Neural cell (in vitro differentiated cells): ENCODE results near the gene IDH1. TPM values are rescaled to one million over a fixed set of nuclear protein-coding genes. Genes with fewer than 3 reads are reported as not detected.

Experiments
- H2AFZ ChIP-seq: fragments of 200-600, 300-800 bp; sonication (generic), shearing (Covaris generic); 2 replicates; pipeline ENCODE4 v1.6.0; 2014; ENCODE audit warnings: low read depth, mild to moderate bottlenecking, antibody characterized with exemption, low read length, moderate library complexity
- H3F3A ChIP-seq: fragments of 200-600 bp; shearing (Covaris generic); 2 replicates; pipeline ENCODE4 v1.6.1; 2016; ENCODE audit warnings: mild to moderate bottlenecking, moderate library complexity, mixed read lengths, antibody characterized with exemption, low read length; ENCODE audit not compliant: insufficient read depth, poor library complexity, severe bottlenecking
- H3K27ac ChIP-seq: fragments of 200-600, 300-800 bp; sonication (generic), shearing (Covaris generic); 2 replicates; pipeline ENCODE4 v1.5.1; 2014; ENCODE audit warnings: mild to moderate bottlenecking, low read length, moderate library complexity
- H3K27me3 ChIP-seq: fragments of 300-800, 200-600 bp; sonication (generic), shearing (Covaris generic); 2 replicates; pipeline ENCODE4 v1.6.0; 2014; ENCODE audit warnings: mild to moderate bottlenecking, low read depth, low read length, moderate library complexity; ENCODE audit not compliant: insufficient read depth
- H3K36me3 ChIP-seq: fragments of 300-800, 200-600 bp; sonication (generic), shearing (Covaris generic); 2 replicates; pipeline ENCODE4 v1.5.1; 2014; ENCODE audit warnings: mild to moderate bottlenecking, antibody characterized with exemption, low read length, moderate library complexity; ENCODE audit not compliant: insufficient read depth
- H3K4me2 ChIP-seq: fragments of 300-800, 200-600 bp; sonication (generic), shearing (Covaris generic); 2 replicates; pipeline ENCODE4 v1.6.0; 2014; ENCODE audit warnings: mild to moderate bottlenecking, low read length
- H3K4me3 ChIP-seq: fragments of 300-800, 200-600 bp; sonication (generic), shearing (Covaris generic); 2 replicates; pipeline ENCODE4 v1.5.1; 2014; ENCODE audit warnings: mild to moderate bottlenecking, low read length, moderate library complexity
- H3K79me2 ChIP-seq: fragments of 200-600 bp; shearing (Covaris generic); replicated peaks from 2 replicates; pipeline ENCODE4 v1.6.0; 2014; ENCODE audit warnings: mild to moderate bottlenecking, low read length, moderate library complexity; ENCODE audit not compliant: insufficient read depth
- H3K9ac ChIP-seq: fragments of 300-800, 200-600 bp; sonication (generic), shearing (Covaris generic); 2 replicates; pipeline ENCODE4 v1.6.1; 2016; ENCODE audit warnings: mild to moderate bottlenecking, low read length, mixed read lengths
- H3K9me2 ChIP-seq: fragments of 200-600 bp; shearing (Covaris generic); 2 replicates; pipeline ENCODE4 v1.6.1; 2016; ENCODE audit warnings: mild to moderate bottlenecking, low read length, mixed read lengths; ENCODE audit not compliant: insufficient read depth
- H3K9me3 ChIP-seq: fragments of 200-600, 300-800 bp; sonication (generic), shearing (Covaris generic); 2 replicates; pipeline ENCODE4 v1.6.1; 2016; ENCODE audit warnings: mild to moderate bottlenecking, mixed run types, low read length, moderate library complexity, mixed read lengths
- H4K20me1 ChIP-seq: fragments of 200-600 bp; shearing (Covaris generic); 2 replicates; pipeline ENCODE4 v1.6.1; 2016; ENCODE audit warnings: mild to moderate bottlenecking, mixed run types; ENCODE audit not compliant: insufficient read depth
- CTCF ChIP-seq: fragments of 450-650 bp; IDR thresholded peaks from 2 replicates; pipeline ENCODE4 v1.5.1; 2014; ENCODE audit warnings: antibody characterized with exemption, mild to moderate bottlenecking, moderate library complexity; ENCODE audit not compliant: poor library complexity, severe bottlenecking
- EP300 ChIP-seq: fragments of 450-650 bp; conservative IDR thresholded peaks from 2 replicates; pipeline ENCODE4 v1.6.1; 2014; ENCODE audit warnings: antibody characterized with exemption, mild to moderate bottlenecking, moderate library complexity; ENCODE audit not compliant: poor library complexity, severe bottlenecking
- EZH2 ChIP-seq: fragments of 200-600, 300-800 bp; shearing (Covaris generic), sonication (generic); IDR thresholded peaks from 2 replicates; pipeline ENCODE4 v1.6.1; 2014; ENCODE audit warnings: antibody characterized with exemption, low read length, borderline replicate concordance, mild to moderate bottlenecking; ENCODE audit not compliant: insufficient read depth, poor library complexity, severe bottlenecking
- MXI1 ChIP-seq: fragments of 450-650 bp; conservative IDR thresholded peaks from 2 replicates; pipeline ENCODE4 v1.6.1; 2014; ENCODE audit warnings: antibody characterized with exemption, mild to moderate bottlenecking; ENCODE audit not compliant: poor library complexity, severe bottlenecking
- POLR2AphosphoS5 ChIP-seq: IDR thresholded peaks from 2 replicates; pipeline ENCODE4 v1.6.1; 2012
- RAD21 ChIP-seq: fragments of 450-650 bp; conservative IDR thresholded peaks from 2 replicates; pipeline ENCODE4 v1.6.1; 2014; ENCODE audit warnings: antibody characterized with exemption, mild to moderate bottlenecking, moderate library complexity
- SMC3 ChIP-seq: fragments of 450-650 bp; conservative IDR thresholded peaks from 2 replicates; pipeline ENCODE4 v1.6.1; 2014; ENCODE audit warnings: antibody characterized with exemption, mild to moderate bottlenecking, moderate library complexity; ENCODE audit not compliant: poor library complexity
- TAF1 ChIP-seq: IDR thresholded peaks from 2 replicates; pipeline ENCODE4 v1.6.1; 2012; ENCODE audit warnings: low read depth
- polyA plus RNA-seq: library from polyadenylated mRNA; depleted of rRNA; stranded (reverse); fragments of >200 nt; gene quantifications from 2 replicates; pipeline ENCODE4 v1.2.3, GENCODE V29; 2014
- TF ChIP-seq, protein P1 (sequence below): IDR thresholded peaks from 2 replicates; pipeline ENCODE4 v1.6.1; 2012; ENCODE audit warnings: borderline replicate concordance

The IDH1 gene
- polyA plus RNA-seq, 1 donor from 2014 or later = 354 TPM

DNA sequence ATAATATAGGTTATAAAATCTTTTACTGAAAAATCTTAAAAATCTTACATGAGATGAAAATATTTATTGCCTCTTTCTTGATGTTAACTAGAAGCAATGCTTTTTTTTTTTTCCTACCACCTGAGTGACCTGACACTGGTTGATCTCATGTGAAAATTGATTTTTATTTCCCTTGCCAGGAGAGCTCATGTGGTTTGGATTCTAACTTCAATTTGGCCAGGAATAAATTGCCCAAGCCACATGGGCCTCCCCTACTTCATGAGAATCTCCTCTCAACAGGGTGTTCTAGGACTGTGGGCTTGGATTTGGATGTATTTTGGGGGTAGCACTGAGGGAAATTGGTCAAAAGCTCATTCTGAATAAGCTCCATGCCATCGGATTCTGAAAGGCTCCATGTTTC lies 20.1 kb downstream of the IDH1 start:
- Histone ChIP-seq H3K79me2 (no peaks in the 10 kb centered on the region), H3K27ac (no peak overlapping the region), H3K27me3 (no peaks in the 10 kb centered on the region), H4K20me1 (no peaks in the 10 kb centered on the region), H3K9me2 (no peaks in the 10 kb centered on the region), H2AFZ (no peak overlapping the region), H3K9ac (no peak overlapping the region), H3K4me2 (no peak overlapping the region), H3K9me3 (no peaks in the 10 kb centered on the region), H3F3A (peaks cover 5% of the 10 kb centered on the region), H3K4me3 (no peak overlapping the region), H3K36me3 (peaks cover 3% of the 10 kb centered on the region)
- no peak for TF ChIP-seq MXI1
- TF ChIP-seq, protein P1, sequence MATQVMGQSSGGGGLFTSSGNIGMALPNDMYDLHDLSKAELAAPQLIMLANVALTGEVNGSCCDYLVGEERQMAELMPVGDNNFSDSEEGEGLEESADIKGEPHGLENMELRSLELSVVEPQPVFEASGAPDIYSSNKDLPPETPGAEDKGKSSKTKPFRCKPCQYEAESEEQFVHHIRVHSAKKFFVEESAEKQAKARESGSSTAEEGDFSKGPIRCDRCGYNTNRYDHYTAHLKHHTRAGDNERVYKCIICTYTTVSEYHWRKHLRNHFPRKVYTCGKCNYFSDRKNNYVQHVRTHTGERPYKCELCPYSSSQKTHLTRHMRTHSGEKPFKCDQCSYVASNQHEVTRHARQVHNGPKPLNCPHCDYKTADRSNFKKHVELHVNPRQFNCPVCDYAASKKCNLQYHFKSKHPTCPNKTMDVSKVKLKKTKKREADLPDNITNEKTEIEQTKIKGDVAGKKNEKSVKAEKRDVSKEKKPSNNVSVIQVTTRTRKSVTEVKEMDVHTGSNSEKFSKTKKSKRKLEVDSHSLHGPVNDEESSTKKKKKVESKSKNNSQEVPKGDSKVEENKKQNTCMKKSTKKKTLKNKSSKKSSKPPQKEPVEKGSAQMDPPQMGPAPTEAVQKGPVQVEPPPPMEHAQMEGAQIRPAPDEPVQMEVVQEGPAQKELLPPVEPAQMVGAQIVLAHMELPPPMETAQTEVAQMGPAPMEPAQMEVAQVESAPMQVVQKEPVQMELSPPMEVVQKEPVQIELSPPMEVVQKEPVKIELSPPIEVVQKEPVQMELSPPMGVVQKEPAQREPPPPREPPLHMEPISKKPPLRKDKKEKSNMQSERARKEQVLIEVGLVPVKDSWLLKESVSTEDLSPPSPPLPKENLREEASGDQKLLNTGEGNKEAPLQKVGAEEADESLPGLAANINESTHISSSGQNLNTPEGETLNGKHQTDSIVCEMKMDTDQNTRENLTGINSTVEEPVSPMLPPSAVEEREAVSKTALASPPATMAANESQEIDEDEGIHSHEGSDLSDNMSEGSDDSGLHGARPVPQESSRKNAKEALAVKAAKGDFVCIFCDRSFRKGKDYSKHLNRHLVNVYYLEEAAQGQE = no peak
- no peak for TF ChIP-seq EP300

DNA sequence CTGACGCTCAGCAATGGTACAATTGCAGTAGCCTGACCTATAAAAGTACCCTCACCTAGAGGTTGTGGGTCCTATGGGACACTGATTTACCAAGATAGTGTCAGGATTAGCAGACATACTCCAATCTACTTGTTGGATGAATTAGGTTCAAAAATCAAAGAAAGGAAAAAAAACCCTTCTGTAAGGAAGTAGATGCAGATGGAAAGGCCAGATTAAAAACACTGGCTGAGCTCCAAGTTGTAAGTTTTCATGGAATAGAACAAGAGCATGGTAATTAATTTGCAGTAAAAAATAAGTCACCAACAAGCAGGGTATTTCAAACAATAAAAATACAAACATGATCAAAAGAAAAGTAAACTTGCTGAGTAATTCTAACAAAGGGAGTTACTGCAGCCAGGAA lies 26.4 kb downstream of the IDH1 start:
- H3K79me2 ChIP-seq = no peaks in the 10 kb centered on the region
- H3K36me3 ChIP-seq = no peaks in the 10 kb centered on the region
- no peak overlapping the region for H2AFZ ChIP-seq
- H4K20me1 ChIP-seq = no peaks in the 10 kb centered on the region
- no peaks in the 10 kb centered on the region for H3K27me3 ChIP-seq
- H3K4me3 ChIP-seq = no peak overlapping the region
- no peak for TF ChIP-seq SMC3
- no peak for TF ChIP-seq EZH2
- TF ChIP-seq CTCF = no peak
- TF ChIP-seq POLR2AphosphoS5 = no peak
- no peak for TF ChIP-seq EP300
- no peak for TF ChIP-seq RAD21
- no peak for TF ChIP-seq MXI1
- no peak for TF ChIP-seq TAF1
- TF ChIP-seq, protein P1 = no peak
- H3F3A ChIP-seq = no peaks in the 10 kb centered on the region
- no peaks in the 10 kb centered on the region for H3K9me2 ChIP-seq
- no peak overlapping the region for H3K27ac ChIP-seq
- H3K4me2 ChIP-seq = no peak overlapping the region
- H3K9ac ChIP-seq = no peak overlapping the region
- no peaks in the 10 kb centered on the region for H3K9me3 ChIP-seq
